NCI-H1092 (cell line): ENCODE measurements around the gene ZNF554.

ENCODE experiments used
- DNase-seq: peaks from one replicate; lab custom pipeline; 2025; lab: John Stamatoyannopoulos, UW

Gene ZNF554

GRCh38 chr19:2819540-2820111 is at the start of gene ZNF554:
Gene ZNF554, plus strand, starts transcription at chr19:2819868. Its CDS starts 204 bp downstream, at chr19:2820072.
- peak; percentile 95 for DNase-seq

DNA sequence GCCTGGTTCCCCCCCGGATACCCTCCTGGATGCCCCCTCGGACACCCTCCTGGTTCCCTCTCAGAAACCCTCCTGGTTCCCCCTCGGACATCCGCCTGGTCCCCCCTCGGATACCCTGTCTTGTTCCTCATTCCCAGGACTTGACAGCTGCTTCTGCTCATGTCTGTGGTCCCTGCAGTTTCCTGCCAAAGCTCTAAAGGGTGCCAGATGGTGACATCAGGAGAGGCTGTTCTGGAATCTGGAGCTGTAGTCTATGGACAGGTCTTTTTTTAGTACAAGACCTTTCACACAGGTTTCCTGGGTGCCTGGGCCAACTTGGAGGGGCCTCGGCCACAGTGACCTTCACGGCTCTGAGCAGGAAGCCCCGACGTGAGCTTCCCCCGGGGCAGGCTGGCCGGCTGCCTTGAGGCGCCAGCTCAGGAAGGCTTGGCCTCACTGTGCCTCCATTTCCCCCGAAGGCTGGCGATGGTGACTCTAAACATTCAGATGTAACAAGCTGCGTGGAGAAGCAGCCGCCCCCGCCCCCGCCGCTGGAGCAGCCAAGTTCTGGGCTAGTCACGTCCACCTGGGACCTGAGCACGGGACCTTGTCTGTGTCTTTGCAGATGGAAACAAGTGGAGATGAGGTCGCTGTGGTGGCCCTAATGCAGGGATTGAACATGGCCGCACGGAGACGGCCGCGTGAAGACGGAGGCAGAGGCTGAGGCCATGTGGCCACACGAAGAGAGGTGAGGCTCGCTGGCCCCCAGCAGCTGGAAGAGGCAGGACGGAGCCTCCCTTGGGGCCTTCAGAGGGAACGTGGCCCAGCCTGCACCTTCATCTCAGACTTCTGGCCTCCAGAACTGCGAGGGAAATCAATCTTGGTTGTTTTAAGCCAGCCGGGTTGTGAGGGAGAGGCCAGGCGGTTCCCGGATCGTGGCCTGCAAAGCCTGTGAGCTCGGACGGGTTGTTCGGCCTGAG is 49.3 kb upstream of the ZNF554 start:
- DNase-seq: no peak

DNA sequence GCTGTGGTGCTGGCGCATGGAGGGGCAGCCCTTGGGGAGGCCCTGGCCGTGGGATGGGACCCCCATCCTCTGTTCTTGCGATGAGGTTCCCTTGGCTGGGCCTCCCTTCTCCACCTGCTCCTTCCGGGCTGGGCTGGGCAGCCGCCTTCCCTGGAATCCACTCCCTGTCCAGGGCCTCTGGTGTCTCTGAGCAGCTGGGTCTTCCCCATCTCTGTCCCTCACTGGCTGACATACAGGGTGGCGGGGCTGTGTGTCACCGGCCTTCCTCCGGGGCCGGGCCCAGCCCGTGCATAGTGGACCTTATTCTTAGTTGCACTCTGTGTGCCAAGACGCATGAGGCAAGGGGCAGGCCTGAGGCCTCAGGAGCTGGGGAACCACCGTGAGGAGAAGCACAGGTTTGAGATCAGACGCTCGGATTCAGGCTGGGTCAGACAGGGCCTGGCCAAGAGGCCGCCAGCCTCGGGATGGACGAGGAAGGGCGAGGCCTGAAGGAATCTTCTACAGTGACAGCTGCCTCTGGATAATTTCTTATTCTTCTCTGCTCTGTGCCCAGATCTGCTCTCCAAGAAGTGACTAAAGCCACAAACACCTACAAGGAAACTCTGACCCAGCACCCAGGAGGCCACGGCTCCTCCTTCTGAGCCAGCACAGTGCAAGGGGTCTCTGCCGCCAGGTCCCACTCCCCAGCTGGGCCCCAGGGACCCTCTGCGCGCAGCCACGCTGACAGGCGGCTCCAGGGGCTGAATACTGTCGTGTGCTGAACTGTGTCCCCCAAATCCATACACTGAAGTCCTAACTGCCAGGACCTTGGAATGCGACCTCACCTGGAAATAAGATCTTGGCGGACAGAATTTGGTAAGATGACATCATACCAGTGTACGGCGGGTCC is 47.6 kb upstream of the ZNF554 start:
- no peak for DNase-seq

GRCh38 chr19:2774083-2774679 is 45.5 kb upstream of the ZNF554 start:
- DNase-seq: no peak

DNA sequence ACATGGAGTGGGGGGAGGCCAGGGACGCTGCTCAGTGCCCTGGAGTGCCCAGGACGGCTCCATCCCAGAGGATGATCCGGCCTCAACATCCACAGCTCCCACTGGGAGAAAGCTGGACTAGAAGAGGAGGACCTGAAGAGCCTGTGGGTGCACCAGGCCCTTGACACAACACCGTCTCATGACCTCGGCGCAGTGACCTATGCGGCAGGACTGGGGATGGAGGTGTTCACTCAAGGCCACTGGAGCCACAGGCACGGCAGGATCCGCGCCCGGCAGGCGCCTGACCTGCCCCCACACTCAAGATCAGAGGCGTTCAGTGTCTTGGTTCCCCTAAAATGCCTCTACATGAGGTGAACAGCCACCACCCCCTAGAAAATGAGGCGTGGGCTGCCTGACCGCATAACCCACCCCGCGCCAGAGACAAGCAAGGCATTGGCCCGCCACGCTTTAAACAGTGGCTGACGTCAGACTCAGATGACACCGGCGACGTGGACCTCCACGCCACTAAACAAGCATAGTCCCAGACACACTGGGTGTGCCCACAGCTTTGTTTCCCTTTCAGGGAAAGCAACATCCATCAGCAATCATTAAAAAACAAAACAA is 44.6 kb upstream of the ZNF554 start:
- DNase-seq: no peak

DNA sequence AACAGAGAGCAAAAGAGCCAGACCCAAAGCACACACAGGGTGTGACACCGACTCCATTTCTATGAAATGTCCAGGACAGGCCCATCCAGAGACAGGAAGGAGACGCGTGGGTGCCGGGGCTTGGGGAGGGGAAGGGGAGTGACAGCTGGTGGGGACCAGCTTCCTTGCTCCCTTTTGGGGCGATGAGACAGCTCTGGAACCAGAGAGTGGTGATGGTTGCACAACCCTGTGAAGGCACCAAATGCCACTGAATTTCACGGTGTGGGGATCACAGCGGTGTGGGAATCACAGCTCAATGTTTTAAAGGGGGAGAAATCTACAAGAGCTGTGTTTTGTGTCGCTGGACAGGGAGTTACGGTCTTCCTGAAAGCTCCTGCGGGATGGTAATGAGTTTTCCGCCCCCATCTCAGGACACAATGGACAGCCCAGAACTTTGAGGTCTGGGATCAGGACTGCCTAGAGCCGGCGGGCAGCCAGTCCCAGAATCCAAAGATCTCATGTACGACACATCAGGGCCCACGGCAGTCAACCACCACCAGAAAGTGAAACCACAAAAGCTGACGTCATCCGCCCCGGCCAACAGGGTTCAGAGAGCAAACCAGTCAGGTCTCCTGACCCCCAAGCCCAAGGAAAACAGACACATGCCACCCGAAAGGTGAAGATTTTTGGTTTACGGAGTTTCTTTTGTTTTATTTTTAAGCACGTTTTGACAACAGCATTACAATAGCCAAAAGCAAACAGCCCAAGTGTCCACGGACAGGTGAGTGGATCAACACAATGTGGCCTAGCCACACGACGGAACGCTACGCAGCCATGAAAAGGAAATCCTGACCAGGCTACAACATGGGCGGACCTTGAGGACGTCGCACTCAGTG is 43.9 kb upstream of the ZNF554 start:
- DNase-seq: no peak

DNA sequence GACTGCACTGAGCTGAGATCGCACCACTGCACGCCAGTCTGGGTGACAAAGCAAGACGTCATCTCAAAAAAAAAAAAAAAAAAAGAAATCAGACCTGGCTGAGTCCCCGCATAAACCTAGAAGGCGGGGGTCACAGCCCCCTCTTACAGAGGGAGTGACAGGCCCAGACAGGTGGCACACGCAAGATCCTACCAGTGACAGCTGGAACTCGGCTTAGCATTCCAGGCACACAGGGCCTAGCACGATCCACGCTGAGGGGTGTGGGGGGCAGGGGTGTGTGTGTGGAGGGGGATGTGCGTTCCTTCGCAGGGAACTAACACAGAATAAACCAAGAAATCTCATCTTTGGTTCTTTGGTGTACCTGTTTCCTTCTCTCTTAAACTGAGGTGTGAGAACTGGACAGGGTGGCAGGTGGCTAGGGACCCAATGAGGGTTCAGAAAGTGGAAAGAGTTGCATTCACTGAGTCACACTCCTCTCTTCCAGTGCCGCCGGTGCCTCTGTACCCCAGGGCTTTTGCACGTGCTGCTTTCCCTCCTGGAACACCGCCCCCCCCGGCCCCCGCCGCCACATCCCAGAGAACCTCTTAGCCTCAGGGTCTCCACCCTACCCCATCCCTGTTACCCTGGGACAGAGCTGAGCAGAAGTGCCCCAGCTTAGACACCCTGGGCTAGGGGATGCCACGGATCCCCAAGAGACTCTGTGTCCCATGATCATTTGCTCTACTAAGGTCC is 41.5 kb upstream of the ZNF554 start:
- no peak for DNase-seq

- DNase-seq: no peak
Measured at GRCh38 chr19:2779121-2779740, 40.4 kb upstream of the ZNF554 start.

DNA sequence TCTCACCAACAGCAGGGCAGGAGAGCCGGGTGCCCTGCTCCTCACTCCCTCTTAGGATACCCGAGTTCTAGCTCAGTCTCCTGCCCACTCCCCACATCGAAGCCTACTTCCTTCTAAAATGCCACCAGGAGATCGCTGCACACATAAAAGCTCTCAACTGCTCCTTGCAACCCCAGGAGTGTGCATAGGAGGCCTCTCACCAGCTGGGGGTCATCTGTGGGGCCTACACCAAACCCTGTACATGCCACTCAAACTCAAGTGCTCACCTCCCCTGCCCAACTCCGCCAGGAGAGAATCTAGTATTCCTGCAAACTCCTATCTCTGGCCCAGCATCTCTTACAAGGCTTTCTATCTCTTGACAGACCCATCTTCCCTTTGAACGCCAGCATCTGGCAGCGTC is 39.4 kb upstream of the ZNF554 start:
- DNase-seq: no peak

DNA sequence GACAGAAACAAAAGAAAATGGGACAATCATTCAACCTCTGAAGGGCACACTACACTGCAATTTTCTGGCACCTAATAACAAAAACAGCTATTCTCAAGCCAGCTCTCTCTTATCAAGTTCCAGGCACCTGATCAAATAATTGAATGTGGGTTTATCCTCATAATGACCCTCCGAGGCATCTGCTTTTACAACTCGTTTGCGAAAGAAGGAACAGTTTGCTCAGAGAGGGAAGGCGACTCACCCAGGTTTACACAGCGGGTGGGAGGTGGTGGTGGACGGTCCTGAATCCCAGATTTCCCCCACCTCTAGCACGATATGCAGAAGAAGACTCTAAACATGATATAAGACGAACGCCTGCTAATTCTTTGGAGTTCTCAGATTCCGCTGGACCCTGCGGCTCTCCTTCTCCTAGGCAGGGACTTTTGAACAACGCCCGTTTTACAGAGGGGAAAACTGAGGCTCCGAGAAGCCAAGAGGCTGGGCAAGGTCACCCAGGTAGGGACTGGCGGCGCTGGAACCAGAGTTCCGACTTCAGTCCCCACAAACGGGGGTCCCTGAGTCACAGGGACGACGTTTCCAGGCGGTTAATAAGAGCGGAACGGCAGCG is 37.2 kb upstream of the ZNF554 start:
- DNase-seq: no peak

- peak; percentile 98 for DNase-seq
Measured at GRCh38 chr19:2782936-2783780, 36.5 kb upstream of the ZNF554 start, which contains the start of gene SGTA. Gene SGTA, minus strand, starts transcription at chr19:2783273. Its CDS starts 14,205 bp downstream, at chr19:2769068.

GRCh38 chr19:2783781-2784145 is 35.9 kb upstream of the ZNF554 start:
- no peak for DNase-seq

DNA sequence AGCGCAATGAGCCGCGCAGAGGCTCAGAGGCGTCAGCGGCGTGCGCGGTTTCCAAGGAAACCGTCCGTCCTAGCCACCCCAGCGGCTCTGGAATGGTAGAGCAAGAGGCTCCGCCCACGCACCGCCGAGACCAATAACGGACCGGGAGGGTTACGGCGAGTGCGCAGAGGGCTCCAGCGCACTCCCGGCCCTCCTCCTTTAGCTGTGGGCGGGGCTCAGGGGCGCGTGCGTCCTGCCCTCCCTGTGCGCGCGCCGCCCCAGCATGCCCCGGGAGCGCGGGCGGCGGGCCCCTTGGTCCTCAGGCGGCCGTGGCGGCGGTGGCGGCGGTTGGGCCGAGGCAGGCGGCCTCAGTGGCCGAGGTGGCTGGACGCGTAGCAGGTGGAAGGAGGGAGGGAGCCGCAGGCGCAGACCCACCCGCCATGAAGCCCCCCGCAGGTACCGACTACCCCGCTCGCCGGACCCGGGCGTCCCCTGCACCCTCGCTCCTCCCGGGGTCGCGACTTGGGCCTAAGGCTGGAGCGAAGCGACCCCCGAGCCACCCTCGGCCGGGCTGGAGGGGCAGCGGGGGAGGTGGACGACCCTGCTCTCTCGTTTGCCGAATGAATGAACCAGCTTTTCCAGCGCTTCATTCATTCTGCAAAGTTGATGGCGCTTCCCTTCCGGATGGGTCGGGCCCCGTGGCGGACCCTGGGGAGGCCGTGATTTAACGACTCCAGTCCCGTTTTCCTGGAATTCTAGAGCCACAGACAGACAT is 34.2 kb upstream of the ZNF554 start, which contains the start of gene THOP1:
TSS of gene THOP1 (plus strand) at position 260 of the 754 bp plus-strand sequence. CDS start at position 420, 160 bp downstream.
- DNase-seq: peak; percentile 99

- DNase-seq: no peak
Measured at GRCh38 chr19:2787115-2787514, 32.6 kb upstream of the ZNF554 start.

DNA sequence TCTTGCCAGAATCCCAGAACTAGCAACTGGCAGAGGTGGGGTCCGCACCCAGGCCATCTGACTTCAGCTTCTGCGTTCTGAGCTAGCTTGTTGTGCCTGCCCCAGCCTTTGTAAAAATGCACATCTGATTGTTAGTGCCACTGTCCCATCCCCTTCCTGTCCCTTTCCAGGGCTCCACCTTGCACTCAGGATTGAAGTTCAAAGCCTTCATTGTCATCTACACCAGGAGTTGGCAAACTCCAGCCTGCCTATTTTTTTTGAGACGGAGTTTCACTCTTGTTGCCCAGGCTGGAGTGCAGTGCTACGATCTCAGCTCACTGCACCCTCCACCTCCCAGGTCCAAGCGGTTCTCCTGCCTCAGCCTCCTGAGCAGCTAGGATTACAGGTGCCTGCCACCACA is 31.4 kb upstream of the ZNF554 start:
- no peak for DNase-seq

DNA sequence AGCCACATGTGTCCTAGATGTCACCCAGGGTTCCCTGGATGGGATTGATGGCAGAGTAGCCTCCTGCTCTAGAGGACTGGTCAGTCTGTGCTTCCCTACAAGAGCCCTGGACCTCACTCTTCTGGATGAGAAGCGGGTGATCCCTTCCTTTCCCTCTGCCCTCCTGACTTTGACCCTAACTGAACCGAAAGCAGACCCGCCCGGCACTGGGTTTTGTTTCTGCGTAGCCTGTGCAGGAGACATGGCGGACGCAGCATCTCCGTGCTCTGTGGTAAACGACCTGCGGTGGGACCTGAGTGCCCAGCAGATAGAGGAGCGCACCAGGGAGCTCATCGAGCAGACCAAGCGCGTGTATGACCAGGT is 29.5 kb upstream of the ZNF554 start:
- no peak for DNase-seq
